HG03066 (cell line): Measurements from ENCODE around the gene ANXA8L1.
"Not testable (repeated sequence)": the region's sequence is repeated elsewhere in the genome, so short reads cannot be mapped to it uniquely, and the experiment has no call there.

Experiments used
- ATAC-seq: cut with Tn5 transposase; IDR thresholded peaks from one replicate; pipeline ENCODE4 v1.9.1; 2021; ENCODE audit warnings: low read depth; ENCODE audit not compliant: unreplicated experiment

ANXA8L1 gene

GRCh38 chr10:46396441-46397279 lies 21.1 kb downstream of the ANXA8L1 start:
- ATAC-seq = not testable (repeated sequence)

GRCh38 chr10:46397767-46398166 lies 22.2 kb downstream of the ANXA8L1 start:
- ATAC-seq = not testable (repeated sequence)

GRCh38 chr10:46398212-46398886 lies 22.8 kb downstream of the ANXA8L1 start:
- ATAC-seq = not testable (repeated sequence)

GRCh38 chr10:46409556-46409955 lies 34.0 kb downstream of the ANXA8L1 start:
- ATAC-seq = not testable (repeated sequence)

- ATAC-seq = not testable (repeated sequence)
Measured at GRCh38 chr10:46411123-46411522, 35.5 kb downstream of the ANXA8L1 start.

- ATAC-seq = not testable (repeated sequence)
Measured at GRCh38 chr10:46412665-46413064, 37.1 kb downstream of the ANXA8L1 start.

- not testable (repeated sequence) for ATAC-seq
Measured at GRCh38 chr10:46415291-46415690, 39.7 kb downstream of the ANXA8L1 start.

GRCh38 chr10:46418283-46418682 lies 42.7 kb downstream of the ANXA8L1 start:
- ATAC-seq = not testable (repeated sequence)

GRCh38 chr10:46419570-46420379 lies 44.2 kb downstream of the ANXA8L1 start:
- not testable (repeated sequence) for ATAC-seq

- not testable (repeated sequence) for ATAC-seq
Measured at GRCh38 chr10:46423550-46423949, 48.0 kb downstream of the ANXA8L1 start.

GRCh38 chr10:46440942-46441341 lies 65.4 kb downstream of the ANXA8L1 start:
- not testable (repeated sequence) for ATAC-seq
